C4-2B (cell line): ENCODE results near the gene RPL27A.

Experiments
- CTCF ChIP-seq: fragments of 450-650 bp; conservative IDR thresholded peaks from 2 replicates; pipeline ENCODE4 v1.5.1; 2017; ENCODE audit warnings: mild to moderate bottlenecking
- ZFX ChIP-seq: fragments of 450-650 bp; IDR thresholded peaks from 2 replicates; pipeline ENCODE4 v1.6.1; 2017

GRCh38 chr11:8732748-8733241 lies 50.2 kb downstream of the RPL27A start:
- TF ChIP-seq CTCF (no peak), ZFX (no peak)
